ENCODE data around the gene PARD6A.

- TF ChIP-seq, protein P1, sequence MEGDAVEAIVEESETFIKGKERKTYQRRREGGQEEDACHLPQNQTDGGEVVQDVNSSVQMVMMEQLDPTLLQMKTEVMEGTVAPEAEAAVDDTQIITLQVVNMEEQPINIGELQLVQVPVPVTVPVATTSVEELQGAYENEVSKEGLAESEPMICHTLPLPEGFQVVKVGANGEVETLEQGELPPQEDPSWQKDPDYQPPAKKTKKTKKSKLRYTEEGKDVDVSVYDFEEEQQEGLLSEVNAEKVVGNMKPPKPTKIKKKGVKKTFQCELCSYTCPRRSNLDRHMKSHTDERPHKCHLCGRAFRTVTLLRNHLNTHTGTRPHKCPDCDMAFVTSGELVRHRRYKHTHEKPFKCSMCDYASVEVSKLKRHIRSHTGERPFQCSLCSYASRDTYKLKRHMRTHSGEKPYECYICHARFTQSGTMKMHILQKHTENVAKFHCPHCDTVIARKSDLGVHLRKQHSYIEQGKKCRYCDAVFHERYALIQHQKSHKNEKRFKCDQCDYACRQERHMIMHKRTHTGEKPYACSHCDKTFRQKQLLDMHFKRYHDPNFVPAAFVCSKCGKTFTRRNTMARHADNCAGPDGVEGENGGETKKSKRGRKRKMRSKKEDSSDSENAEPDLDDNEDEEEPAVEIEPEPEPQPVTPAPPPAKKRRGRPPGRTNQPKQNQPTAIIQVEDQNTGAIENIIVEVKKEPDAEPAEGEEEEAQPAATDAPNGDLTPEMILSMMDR (IDR thresholded peaks at IDR 0.05; ENCODE audit: poor library complexity) = no peak
- TF ChIP-seq EZH2 (IDR thresholded peaks at IDR 0.05; ENCODE audit: borderline replicate concordance) (no peak), EZH2phosphoT487 (IDR thresholded peaks at IDR 0.05; ENCODE audit: low read depth, severe bottlenecking, unreplicated experiment) (no peak)
Observed at GRCh38 chr16:67651847-67652246, 8.9 kb upstream of the PARD6A start.
